Smooth muscle cell (in vitro differentiated cells): ENCODE measurements around the gene MLIP. TPM values are rescaled to one million over a fixed set of nuclear protein-coding genes. Genes with fewer than 3 reads are reported as not detected.
"Not testable (repeated sequence)": the region's sequence is repeated elsewhere in the genome, so short reads cannot be mapped to it uniquely, and the experiment has no call there.

Experiments
- DNase-seq: peaks from one replicate; lab custom pipeline; 2025; ENCODE audit not compliant: unreplicated experiment; lab: John Stamatoyannopoulos, UW
- H2AFZ ChIP-seq: fragments of 200-600 bp; sonication (generic); 2 replicates; pipeline ENCODE4 v1.6.0; 2016; ENCODE audit warnings: antibody characterized with exemption, low read depth, mild to moderate bottlenecking
- H3F3A ChIP-seq: fragments of 200-600 bp; sonication (generic); 2 replicates; pipeline ENCODE4 v1.6.0; 2017; ENCODE audit warnings: antibody characterized with exemption, low read depth
- H3K27ac ChIP-seq: fragments of 200-600 bp; sonication (generic); 2 replicates; pipeline ENCODE4 v1.5.1; 2016; ENCODE audit warnings: low read depth, mild to moderate bottlenecking
- H3K27me3 ChIP-seq: fragments of 200-600 bp; sonication (generic); 2 replicates; pipeline ENCODE4 v1.6.1; 2016; ENCODE audit warnings: low read depth, mild to moderate bottlenecking
- H3K36me3 ChIP-seq: fragments of 200-600 bp; sonication (generic); 2 replicates; pipeline ENCODE4 v1.5.1; 2016; ENCODE audit warnings: low read depth
- H3K4me1 ChIP-seq: fragments of 200-600 bp; sonication (generic); 2 replicates; pipeline ENCODE4 v1.5.1; 2016; ENCODE audit warnings: low read depth
- H3K4me2 ChIP-seq: fragments of 200-600 bp; sonication (generic); 2 replicates; pipeline ENCODE4 v1.6.0; 2016; ENCODE audit warnings: mild to moderate bottlenecking
- H3K4me3 ChIP-seq: fragments of 200-600 bp; sonication (generic); 2 replicates; pipeline ENCODE4 v1.5.1; 2016; ENCODE audit warnings: mild to moderate bottlenecking
- H3K79me2 ChIP-seq: fragments of 200-600 bp; sonication (generic); 2 replicates; pipeline ENCODE4 v1.6.0; 2016; ENCODE audit warnings: low read depth, mild to moderate bottlenecking
- H3K9ac ChIP-seq: fragments of 200-600 bp; sonication (generic); 2 replicates; pipeline ENCODE4 v1.6.0; 2016; ENCODE audit warnings: low read depth
- H3K9me3 ChIP-seq: fragments of 200-600 bp; sonication (generic); replicated peaks from 2 replicates; pipeline ENCODE4 v1.5.1; 2016; ENCODE audit warnings: low read depth
- H4K20me1 ChIP-seq: fragments of 200-600 bp; sonication (generic); 2 replicates; pipeline ENCODE4 v1.6.0; 2016; ENCODE audit warnings: low read depth
- WGBS: methylation state at CpG from one replicate; pipeline ENCODE4 v1.1.7; 2016; ENCODE audit warnings: low lambda C conversion rate; 5-methylcytosine and 5-hydroxymethylcytosine counted together
- polyA plus RNA-seq: library from polyadenylated mRNA; unstranded; fragments of >200 nt; fragmentation: Nextera tagmentation; extraction: Ambion mirVana; gene quantifications from 2 replicates; pipeline ENCODE4 v1.2.1, GENCODE V29; 2016
- total RNA-seq: library from RNA; depleted of rRNA; stranded (reverse); fragments of >200 nt; gene quantifications from 2 replicates; pipeline ENCODE4 v1.2.3, GENCODE V29; 2014
- TF ChIP-seq, protein P1 (sequence below): fragments of 200-600 bp; sonication (generic); IDR thresholded peaks from 2 replicates; pipeline ENCODE4 v1.5.1; 2017; ENCODE audit warnings: borderline replicate concordance, mild to moderate bottlenecking, antibody characterized with exemption; ENCODE audit not compliant: insufficient read depth, poor library complexity, severe bottlenecking

MLIP gene
- total and polyA plus RNA-seq, 2 experiments from 2014 or later = not detected

- H3K9ac ChIP-seq = no peak overlapping the region
- no peaks in the 10 kb centered on the region for H3K9me3 ChIP-seq
- no peaks in the 10 kb centered on the region for H3K36me3 ChIP-seq
- TF ChIP-seq, protein P1, sequence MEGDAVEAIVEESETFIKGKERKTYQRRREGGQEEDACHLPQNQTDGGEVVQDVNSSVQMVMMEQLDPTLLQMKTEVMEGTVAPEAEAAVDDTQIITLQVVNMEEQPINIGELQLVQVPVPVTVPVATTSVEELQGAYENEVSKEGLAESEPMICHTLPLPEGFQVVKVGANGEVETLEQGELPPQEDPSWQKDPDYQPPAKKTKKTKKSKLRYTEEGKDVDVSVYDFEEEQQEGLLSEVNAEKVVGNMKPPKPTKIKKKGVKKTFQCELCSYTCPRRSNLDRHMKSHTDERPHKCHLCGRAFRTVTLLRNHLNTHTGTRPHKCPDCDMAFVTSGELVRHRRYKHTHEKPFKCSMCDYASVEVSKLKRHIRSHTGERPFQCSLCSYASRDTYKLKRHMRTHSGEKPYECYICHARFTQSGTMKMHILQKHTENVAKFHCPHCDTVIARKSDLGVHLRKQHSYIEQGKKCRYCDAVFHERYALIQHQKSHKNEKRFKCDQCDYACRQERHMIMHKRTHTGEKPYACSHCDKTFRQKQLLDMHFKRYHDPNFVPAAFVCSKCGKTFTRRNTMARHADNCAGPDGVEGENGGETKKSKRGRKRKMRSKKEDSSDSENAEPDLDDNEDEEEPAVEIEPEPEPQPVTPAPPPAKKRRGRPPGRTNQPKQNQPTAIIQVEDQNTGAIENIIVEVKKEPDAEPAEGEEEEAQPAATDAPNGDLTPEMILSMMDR = no peak
- H3F3A ChIP-seq = peaks cover 6% of the 10 kb centered on the region
- no peak for DNase-seq
- no peaks in the 10 kb centered on the region for H3K79me2 ChIP-seq
- H3K27me3 ChIP-seq = no peaks in the 10 kb centered on the region
- H3K4me1 ChIP-seq = peaks cover 5% of the 10 kb centered on the region
- no peaks in the 10 kb centered on the region for H4K20me1 ChIP-seq
- no peak overlapping the region for H3K27ac ChIP-seq
- H3K4me2 ChIP-seq = no peak overlapping the region
- WGBS = 82% methylated on average over 4 of the region's 4 CpGs
- H3K4me3 ChIP-seq = no peak overlapping the region
- no peak overlapping the region for H2AFZ ChIP-seq
Measured at GRCh38 chr6:54074109-54074508, 37.1 kb upstream of the MLIP start.

DNA sequence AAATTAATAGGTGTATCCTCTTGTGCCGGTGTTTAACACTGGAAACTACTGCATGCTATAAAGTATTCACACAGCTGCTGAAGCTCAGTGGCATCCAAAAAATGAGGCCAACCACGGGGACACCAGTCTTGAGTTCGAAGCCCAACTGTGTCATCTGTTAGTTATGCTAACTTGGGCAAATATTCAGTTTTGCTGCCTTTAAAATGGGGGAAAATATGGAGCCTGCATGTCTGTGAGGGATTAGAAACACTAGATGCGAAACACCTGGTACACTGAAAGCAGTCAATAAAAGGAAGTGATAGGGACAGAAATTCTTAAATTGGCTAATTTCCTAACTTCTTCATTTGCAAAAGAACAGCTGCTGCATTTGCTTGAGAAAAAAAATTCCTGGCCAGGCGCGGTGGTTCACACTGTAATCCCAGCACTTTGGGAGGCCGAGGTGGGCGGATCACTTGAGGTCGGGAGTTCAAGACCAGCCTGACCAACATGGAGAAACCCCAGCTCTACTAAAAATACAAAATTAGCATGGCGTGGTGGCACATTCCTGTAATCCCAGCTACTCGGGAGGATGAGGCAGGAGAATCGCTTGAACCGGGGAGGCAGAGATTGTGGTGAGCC, 36.6 kb upstream of the MLIP start:
- H4K20me1 ChIP-seq = no peaks in the 10 kb centered on the region
- no peak overlapping the region for H3K9ac ChIP-seq
- H3K36me3 ChIP-seq = no peaks in the 10 kb centered on the region
- H3K9me3 ChIP-seq = no peaks in the 10 kb centered on the region
- H3K27me3 ChIP-seq = no peaks in the 10 kb centered on the region
- TF ChIP-seq, protein P1 = no peak
- peaks cover 5% of the 10 kb centered on the region for H3K4me1 ChIP-seq
- H2AFZ ChIP-seq = no peak overlapping the region
- no peak overlapping the region for H3K27ac ChIP-seq
- peaks cover 6% of the 10 kb centered on the region for H3F3A ChIP-seq
- WGBS = 71% methylated on average over 13 of the region's 13 CpGs
- H3K79me2 ChIP-seq = no peaks in the 10 kb centered on the region
- no peak for DNase-seq
- no peak overlapping the region for H3K4me3 ChIP-seq
- no peak overlapping the region for H3K4me2 ChIP-seq

DNA sequence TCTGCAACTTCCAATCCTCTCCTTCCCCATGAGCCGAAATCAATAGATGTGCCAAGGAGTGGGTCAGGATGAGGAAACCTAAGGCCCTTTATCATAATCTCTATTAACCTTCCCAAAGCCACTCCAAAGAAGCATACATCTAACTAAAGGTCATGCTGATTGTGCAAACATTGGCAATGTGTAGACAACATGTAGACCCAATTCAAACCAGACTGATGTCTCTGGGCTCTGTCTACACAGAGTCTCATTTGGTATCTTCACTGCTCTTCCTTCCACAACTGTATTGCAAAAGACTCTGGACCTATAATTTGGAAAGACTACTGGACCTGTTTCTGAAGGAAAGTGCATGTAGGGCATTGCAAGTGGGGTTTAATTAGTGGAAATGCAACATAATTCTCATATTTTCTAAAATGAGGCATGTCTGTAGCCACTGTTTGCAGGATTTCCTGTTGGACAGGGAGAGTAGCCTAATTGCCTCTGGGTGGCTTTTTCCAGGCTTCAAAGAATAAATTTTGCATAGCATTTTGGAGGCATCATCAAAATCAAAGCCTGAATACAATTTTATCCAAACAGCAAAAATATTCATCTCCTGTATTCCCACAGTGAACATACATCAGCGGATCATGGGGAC, 35.0 kb upstream of the MLIP start:
- H3K4me1 ChIP-seq = peaks cover 5% of the 10 kb centered on the region
- no peak overlapping the region for H3K27ac ChIP-seq
- no peaks in the 10 kb centered on the region for H3K9me3 ChIP-seq
- H3K79me2 ChIP-seq = no peaks in the 10 kb centered on the region
- TF ChIP-seq, protein P1 = no peak
- no peak overlapping the region for H3K9ac ChIP-seq
- H4K20me1 ChIP-seq = no peaks in the 10 kb centered on the region
- H3K4me2 ChIP-seq = no peak overlapping the region
- DNase-seq = no peak
- WGBS = 95% methylated on average over 2 of the region's 2 CpGs
- H3K27me3 ChIP-seq = no peaks in the 10 kb centered on the region
- H3F3A ChIP-seq = peaks cover 6% of the 10 kb centered on the region
- no peak overlapping the region for H3K4me3 ChIP-seq
- H3K36me3 ChIP-seq = no peaks in the 10 kb centered on the region
- no peak overlapping the region for H2AFZ ChIP-seq

GRCh38 chr6:54081499-54081898, 29.7 kb upstream of the MLIP start:
- not testable (repeated sequence) for H3F3A ChIP-seq, H3K36me3 ChIP-seq, H3K79me2 ChIP-seq, H3K27me3 ChIP-seq, H2AFZ ChIP-seq, H4K20me1 ChIP-seq, H3K9me3 ChIP-seq, H3K4me2 ChIP-seq, H3K4me3 ChIP-seq, H3K4me1 ChIP-seq, H3K27ac ChIP-seq, H3K9ac ChIP-seq, DNase-seq
- WGBS = 98% methylated on average over 13 of the region's 13 CpGs
